Stimulated activated CD4-positive, alpha-beta T cell treated with anti-CD3 and anti-CD28 coated beads, Interleukin-1b, Interleukin-23, amount 100 ng/mL, for 1 hour (primary cell): Measurements from ENCODE around the gene NRP1.
"Not testable (repeated sequence)": the region's sequence is repeated elsewhere in the genome, so short reads cannot be mapped to it uniquely, and the experiment has no call there.

ENCODE experiments used
- DNase-seq, 2 donors: peaks; one replicate each; pipeline ENCODE4 v3.0.0-alpha.2; 2020; ENCODE audit warnings: low read depth in 2 of 2

The NRP1 gene

GRCh38 chr10:33150889-33151288, 183.6 kb downstream of the NRP1 start:
- no peak for DNase-seq

GRCh38 chr10:33150146-33150545, 184.3 kb downstream of the NRP1 start:
- no peak for DNase-seq

- no peak for DNase-seq
These were observed 187.5 kb downstream of the NRP1 start for GRCh38 chr10:33147013-33147310.

- no peak for DNase-seq
These were observed 188.1 kb downstream of the NRP1 start for GRCh38 chr10:33146189-33147012.

GRCh38 chr10:33145451-33146188, 188.8 kb downstream of the NRP1 start:
- DNase-seq, result no peak

- DNase-seq, result no peak
These were observed 191.2 kb downstream of the NRP1 start for GRCh38 chr10:33143160-33143728.

- DNase-seq, result no peak
These were observed 192.2 kb downstream of the NRP1 start for GRCh38 chr10:33142295-33142694.

- DNase-seq, result no peak
These were observed 193.2 kb downstream of the NRP1 start for GRCh38 chr10:33141251-33141650.

GRCh38 chr10:33139181-33139646, 195.3 kb downstream of the NRP1 start:
- no peak for DNase-seq

GRCh38 chr10:33138686-33139085, 195.8 kb downstream of the NRP1 start:
- DNase-seq, result not testable (repeated sequence)

GRCh38 chr10:33137356-33138005, 197.0 kb downstream of the NRP1 start:
- DNase-seq, result no peak

- DNase-seq, result no peak
These were observed 197.7 kb downstream of the NRP1 start for GRCh38 chr10:33136781-33137180.

- no peak for DNase-seq
These were observed 198.2 kb downstream of the NRP1 start for GRCh38 chr10:33136271-33136670.

- DNase-seq, result peak in 1 of 2 donors; percentile 64
These were observed 200.3 kb downstream of the NRP1 start for GRCh38 chr10:33134011-33134751.

GRCh38 chr10:33133557-33133956, 200.9 kb downstream of the NRP1 start:
- no peak for DNase-seq

- DNase-seq, result no peak
These were observed 201.8 kb downstream of the NRP1 start for GRCh38 chr10:33132626-33133025.

GRCh38 chr10:33129996-33130386, 204.5 kb downstream of the NRP1 start:
- no peak for DNase-seq

GRCh38 chr10:33129141-33129995, 205.1 kb downstream of the NRP1 start:
- no peak for DNase-seq

- no peak for DNase-seq
These were observed 206.8 kb downstream of the NRP1 start for GRCh38 chr10:33127622-33128021.
